NCI-H128 (cell line): ENCODE results near the gene CACNG7.
"Not testable (repeated sequence)": the region's sequence is repeated elsewhere in the genome, so short reads cannot be mapped to it uniquely, and the experiment has no call there.

Experiments
- DNase-seq: peaks from one replicate; lab custom pipeline; 2025; ENCODE audit not compliant: unreplicated experiment; lab: John Stamatoyannopoulos, UW

The CACNG7 gene

DNA sequence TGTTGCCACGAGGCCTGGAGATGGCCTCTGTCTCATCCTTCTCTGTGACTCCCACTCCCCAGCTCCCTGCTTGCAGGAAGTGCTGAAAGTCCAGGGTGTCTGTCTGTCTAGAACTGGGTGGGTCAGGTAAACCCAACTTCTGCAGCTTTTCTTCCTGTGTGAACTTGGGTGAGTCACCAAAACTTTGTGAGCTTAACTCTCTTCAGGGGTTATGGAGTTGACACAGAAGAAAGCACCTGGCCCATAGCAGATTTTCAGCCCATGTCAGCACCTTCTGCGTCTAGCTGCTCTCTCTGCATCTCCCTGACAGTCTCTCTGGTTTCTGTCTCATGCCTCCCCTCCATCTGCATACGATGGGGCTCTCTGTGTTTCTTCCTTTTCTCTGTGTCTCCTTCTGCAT lies 4.2 kb upstream of the CACNG7 start:
- no peak for DNase-seq

- DNase-seq: no peak
Measured at GRCh38 chr19:53905787-53906186, 3.3 kb upstream of the CACNG7 start.

GRCh38 chr19:53906211-53907192 lies 2.6 kb upstream of the CACNG7 start:
- no peak for DNase-seq

GRCh38 chr19:53907193-53907581 lies 1.9 kb upstream of the CACNG7 start:
- DNase-seq: no peak

DNA sequence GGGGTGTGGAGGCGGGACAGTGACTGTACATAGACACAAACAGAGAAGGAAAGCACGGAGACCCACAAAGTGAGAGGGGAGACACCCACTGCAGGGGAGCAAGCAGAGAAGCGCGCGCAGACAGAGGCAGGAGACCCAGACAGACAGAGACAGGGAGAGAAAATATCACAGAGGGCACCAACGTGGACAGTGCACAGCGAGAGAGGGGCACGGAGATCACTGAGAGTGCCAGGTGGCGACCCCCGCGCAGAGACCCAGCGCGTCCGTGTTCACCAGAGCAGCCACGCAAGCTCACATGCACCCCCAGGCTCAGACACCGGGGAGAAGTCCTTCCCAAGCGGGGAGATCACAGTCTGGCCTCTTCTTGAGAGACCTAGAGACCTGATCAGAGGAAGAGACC lies 1.4 kb upstream of the CACNG7 start:
- no peak for DNase-seq

DNA sequence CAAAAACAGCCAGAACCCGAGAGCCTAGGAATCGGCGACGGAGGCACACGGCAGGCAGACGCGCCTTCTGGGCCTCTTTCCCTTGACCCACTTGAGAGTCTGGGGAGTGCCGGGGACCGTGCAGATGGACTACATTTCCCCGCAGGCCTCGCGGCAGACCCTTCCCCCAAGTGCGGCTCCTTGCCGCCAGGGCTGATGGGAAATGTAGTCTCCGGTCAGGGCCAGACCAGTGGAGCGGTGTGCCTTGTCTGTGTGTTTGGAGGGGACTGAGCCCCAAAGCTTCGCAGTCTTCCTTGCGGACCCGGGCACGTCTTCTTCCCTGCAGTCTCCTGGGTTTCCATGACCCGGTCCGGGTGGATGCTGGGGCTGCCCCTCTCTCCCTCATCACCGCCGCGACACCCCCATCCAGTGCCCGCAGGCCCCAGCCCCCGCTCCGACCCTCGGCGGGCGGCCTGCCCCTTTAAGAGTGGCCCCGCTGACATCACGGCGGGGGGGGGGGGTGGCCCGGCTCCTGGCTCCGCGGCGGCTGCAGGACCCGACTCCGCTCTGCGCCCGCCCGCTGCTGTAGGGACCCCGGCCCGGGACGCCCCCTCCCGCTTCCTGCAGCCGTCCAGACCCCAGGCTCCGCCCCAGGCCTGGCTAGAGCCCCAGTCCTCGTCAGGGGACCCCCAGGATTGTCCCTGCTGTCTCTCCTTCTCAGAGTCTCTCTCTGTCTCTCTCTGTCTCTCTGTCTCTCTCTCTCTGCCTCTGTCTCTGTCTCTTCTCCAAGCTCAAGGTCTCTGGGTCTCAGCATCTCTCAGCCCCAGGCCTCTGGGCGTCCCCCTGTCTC lies 758 bp upstream of the CACNG7 start:
- no peak for DNase-seq

DNA sequence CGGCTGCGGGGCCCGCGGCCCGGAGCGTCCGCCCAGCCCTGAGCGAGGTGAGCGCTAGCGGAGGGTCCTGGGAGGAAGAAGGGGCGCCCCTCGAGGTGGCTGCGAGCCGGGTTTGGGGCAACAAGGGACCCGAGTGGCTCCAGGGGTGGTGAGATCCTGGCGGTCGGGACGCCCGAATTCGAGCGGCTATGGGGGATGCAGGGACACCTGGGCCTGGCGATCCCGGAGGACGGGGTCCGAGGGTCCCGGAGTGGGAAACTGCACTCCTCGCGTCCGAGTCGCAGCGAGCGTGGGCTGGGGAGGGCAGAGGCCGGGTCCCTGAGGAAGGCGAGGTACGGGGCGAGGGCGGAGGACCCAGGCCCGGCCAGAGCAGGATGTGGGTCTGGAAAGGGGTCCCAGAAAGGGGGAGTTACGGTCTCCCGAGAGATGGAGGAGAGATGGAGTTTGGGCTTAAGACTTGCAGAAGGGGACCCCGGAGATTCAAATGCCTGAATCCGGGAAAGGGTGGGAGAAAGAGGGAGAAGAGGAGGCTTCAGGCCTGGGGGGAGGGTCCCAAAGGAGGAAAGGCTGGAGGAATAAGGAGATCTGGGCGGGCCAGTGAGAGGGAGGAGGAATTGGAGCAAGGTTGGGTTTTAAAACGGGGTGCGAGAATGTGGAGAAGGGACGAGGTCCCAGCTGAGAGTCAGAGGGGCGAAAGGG lies 542 bp downstream of the CACNG7 start:
- no peak for DNase-seq

GRCh38 chr19:53910170-53910518 lies 1.1 kb downstream of the CACNG7 start:
- no peak for DNase-seq

DNA sequence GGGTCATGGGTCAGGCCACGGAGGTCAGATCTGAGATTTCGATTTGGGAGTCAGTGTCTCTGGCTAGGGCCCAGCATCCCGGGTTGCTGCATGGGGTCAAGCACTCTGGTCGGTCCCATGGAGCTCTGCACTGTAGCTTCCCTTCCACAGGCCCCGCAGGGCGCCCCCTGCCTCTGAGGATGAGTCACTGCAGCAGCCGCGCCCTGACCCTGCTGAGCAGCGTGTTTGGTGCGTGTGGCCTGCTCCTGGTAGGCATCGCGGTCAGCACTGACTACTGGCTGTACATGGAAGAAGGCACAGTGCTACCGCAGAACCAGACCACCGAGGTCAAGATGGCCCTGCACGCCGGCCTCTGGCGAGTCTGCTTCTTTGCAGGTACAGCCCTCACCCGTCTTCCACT lies 3.6 kb downstream of the CACNG7 start:
- DNase-seq: no peak

DNA sequence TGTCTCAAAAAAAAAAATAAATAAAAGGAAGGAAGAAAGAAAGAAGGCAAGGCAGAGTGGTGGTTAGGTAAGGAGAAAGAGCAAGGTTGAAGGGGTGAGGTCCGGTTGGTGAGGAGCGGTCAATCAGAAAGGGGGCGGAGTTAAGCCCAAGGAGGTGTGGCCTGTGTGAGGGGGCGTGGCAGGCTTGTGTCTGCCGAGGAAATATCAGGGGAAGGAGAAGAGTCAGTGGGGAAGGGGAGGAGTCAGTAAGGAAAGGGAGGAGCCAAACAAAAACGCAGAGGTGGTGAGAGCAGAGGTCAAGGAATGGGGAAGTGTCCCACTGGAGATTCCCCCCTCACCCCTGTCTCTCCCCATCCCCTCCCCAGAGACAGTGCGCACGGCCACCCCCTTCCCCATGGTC lies 5.9 kb downstream of the CACNG7 start:
- DNase-seq: no peak

- no peak for DNase-seq
Measured at GRCh38 chr19:53916004-53916403, 6.9 kb downstream of the CACNG7 start.

- DNase-seq: no peak
Measured at GRCh38 chr19:53917356-53917755, 8.3 kb downstream of the CACNG7 start.

DNA sequence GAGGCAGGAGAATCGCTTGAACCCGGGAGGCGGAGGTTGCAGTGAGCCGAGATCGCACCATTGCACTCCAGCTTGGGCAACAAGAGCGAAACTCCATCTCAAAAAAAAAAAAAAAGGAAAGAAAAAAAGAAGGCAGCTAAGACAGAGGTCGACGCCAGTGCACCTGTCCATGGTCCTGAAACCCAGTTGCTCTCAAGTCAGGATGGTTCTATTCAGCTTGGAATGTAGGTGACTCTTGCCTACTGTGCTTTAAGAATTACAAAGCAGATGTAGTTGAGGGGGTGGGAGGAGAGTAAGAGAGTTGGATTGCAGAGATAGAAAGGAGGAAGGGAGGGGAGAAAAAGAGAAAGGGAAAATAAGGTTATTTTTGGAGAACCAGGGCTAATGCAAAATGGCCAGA lies 18.7 kb downstream of the CACNG7 start:
- DNase-seq: no peak

DNA sequence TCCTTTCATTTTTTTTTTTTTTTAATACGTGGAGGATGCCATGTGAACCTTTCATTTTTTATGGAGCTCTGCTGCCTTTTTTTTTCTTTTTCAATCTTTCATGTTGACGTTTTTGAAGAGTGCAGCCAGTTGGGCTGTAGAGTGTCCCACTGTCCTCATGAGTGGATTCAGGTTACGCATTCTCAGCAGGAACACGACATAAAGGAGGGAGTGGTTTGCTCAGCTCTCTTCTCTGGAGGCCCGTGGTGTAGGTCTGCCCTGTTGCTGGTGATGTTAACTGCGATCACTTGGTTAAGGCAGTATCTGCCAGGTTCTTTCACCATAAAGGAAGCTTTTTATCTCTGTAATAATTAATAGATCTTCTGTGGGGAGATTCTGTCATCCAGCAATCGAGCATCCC lies 27.0 kb downstream of the CACNG7 start:
- no peak for DNase-seq

DNA sequence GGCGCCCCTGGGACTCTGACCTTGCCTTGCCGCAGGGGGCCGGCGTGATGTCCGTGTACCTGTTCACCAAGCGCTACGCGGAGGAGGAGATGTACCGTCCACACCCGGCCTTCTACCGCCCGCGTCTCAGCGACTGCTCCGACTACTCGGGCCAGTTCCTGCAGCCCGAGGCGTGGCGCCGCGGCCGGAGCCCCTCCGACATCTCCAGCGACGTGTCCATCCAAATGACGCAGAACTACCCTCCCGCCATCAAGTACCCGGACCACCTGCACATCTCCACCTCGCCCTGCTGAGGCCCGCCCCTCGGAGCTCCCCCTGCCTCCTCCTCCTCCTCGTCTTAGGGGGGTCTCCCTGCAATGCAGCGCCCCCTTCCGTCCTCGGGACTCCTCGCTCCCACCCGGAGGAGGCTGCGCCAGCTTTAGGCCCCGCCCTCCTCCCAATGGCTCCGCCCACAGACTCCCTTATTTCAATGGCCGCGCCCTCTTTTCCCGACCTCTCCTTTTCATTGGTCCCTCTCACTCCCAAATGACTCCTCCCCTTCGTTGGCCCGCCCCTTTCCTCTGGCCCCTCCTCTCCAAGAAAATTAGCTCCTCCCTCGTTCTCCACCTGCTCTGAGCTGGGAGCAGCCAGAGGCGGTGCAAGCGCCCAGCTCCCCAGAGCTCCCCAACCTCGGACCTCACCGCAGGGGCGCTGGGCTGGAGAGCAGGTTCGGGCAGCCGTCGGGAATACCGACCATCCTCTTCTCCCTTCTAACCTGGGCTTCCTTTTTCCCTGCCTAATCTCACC lies 33.1 kb downstream of the CACNG7 start:
- DNase-seq: no peak

- DNase-seq: no peak
Measured at GRCh38 chr19:53944416-53944815, 35.3 kb downstream of the CACNG7 start.

DNA sequence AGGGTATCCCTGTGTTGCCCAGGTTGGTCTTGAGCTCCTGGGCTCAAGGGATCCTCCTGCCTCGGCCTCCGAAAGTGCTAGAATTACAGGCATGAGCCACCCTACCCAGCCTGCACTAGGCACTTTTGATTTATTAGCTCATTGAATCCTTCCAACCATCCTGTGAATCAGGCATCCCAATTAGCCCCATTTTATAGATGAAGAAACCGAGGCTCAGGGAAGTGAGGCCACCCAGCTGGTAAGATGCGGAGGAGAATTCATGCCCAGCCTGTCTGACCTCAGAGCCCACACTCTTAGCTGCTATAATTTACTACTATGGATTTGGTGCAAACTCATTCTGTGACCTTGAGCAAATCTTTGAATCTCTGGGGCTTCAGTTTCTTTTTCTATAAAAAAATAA lies 35.9 kb downstream of the CACNG7 start:
- DNase-seq: no peak

DNA sequence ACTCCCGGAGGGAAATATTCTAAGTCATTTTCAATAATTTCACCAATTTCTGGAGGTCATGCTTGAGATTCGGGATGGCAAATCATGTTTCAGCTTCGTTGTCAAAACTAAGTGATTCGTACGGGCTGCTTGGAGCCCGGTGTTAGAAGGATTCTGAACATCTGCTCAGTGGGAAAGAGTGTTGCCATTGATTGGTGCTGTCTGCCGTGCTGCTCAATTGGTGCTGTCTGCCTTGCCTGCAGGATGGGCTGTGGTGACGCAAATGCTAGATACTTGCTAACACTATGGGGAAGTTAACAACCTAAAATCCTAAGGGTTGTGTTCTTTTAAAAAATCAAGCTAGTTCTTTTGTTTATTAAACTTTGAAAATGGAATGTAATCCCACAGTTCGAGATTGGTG lies 36.4 kb downstream of the CACNG7 start:
- no peak for DNase-seq

GRCh38 chr19:53945998-53946397 lies 36.9 kb downstream of the CACNG7 start:
- DNase-seq: no peak

DNA sequence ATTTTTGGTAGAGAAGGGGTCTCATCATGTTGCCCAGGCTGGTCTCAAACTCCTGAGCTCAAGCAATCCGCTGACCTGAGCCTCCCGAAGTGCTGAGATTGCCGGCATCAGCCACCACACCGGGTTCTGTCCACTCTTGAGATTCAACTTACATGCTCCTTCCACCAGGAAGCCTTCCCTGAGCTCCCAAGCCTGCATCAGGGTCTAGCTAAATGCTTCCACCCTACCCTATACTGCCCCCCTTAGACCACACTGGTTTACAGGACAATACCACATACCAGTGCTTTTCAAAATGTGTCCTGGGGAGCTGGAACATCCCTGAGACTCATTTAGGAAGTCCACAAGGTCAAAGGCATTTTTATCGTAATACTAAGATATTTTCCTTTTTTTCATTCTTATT lies 38.5 kb downstream of the CACNG7 start:
- no peak for DNase-seq

- DNase-seq: not testable (repeated sequence)
Measured at GRCh38 chr19:53948611-53949010, 39.5 kb downstream of the CACNG7 start.
